ENCODE data around the gene VENTX. TPM values are rescaled to one million over a fixed set of nuclear protein-coding genes. Genes with fewer than 3 reads are reported as not detected.

The VENTX gene
- total and polyA plus RNA-seq, 10 of the 15 experiments (the other 5 are each of a cell fraction or from before 2014, with no cell fraction given), result 0.05 TPM; not detected in 9

GRCh38 chr10:133276435-133277201 lies 39.0 kb downstream of the VENTX start, which contains the start of gene ADAM8 (continued):
- TF ChIP-seq CBX5 (IDR thresholded peaks at IDR 0.05; ENCODE audit: low read depth) (no peak), ASH2L (IDR thresholded peaks at IDR 0.05; ENCODE audit: borderline replicate concordance, low read depth) (no peak), LARP7 (IDR thresholded peaks at IDR 0.05) (peak; percentile 74), TAF1 (IDR thresholded peaks at IDR 0.05; ENCODE audit: borderline replicate concordance, low read depth, low read length) (peak; percentile 72; the same call in 1 of the 2 replicates), BACH1 (IDR thresholded peaks at IDR 0.05; ENCODE audit: borderline replicate concordance) (peak; percentile 74), HSF1 (IDR thresholded peaks at IDR 0.05; ENCODE audit: low read depth, low read length) (no peak), SMARCA5 (IDR thresholded peaks at IDR 0.05) (peak; percentile 73), HDAC2 (IDR thresholded peaks at IDR 0.05) (no peak), IRF3 (IDR thresholded peaks at IDR 0.05) (no peak), YBX1 (IDR thresholded peaks at IDR 0.05) (no peak), IRF4 (IDR thresholded peaks at IDR 0.05; ENCODE audit: low read depth, low read length) (no peak), GATAD2B (conservative IDR thresholded peaks at IDR 0.05; ENCODE audit: low read depth) (peak; percentile 61; the same call in 1 of the 2 replicates), PAX5 (IDR thresholded peaks at IDR 0.05; ENCODE audit: borderline replicate concordance, low read depth, low read length) (peak; percentile 87), RUNX3 (IDR thresholded peaks at IDR 0.05; ENCODE audit: low read length) (no peak), STAT3 (IDR thresholded peaks at IDR 0.05; ENCODE audit: low read depth, low read length) (no peak), NFXL1 (IDR thresholded peaks at IDR 0.05; ENCODE audit: borderline replicate concordance) (no peak), NR2C1 (IDR thresholded peaks at IDR 0.05) (no peak)
- TF ChIP-seq, protein P1, sequence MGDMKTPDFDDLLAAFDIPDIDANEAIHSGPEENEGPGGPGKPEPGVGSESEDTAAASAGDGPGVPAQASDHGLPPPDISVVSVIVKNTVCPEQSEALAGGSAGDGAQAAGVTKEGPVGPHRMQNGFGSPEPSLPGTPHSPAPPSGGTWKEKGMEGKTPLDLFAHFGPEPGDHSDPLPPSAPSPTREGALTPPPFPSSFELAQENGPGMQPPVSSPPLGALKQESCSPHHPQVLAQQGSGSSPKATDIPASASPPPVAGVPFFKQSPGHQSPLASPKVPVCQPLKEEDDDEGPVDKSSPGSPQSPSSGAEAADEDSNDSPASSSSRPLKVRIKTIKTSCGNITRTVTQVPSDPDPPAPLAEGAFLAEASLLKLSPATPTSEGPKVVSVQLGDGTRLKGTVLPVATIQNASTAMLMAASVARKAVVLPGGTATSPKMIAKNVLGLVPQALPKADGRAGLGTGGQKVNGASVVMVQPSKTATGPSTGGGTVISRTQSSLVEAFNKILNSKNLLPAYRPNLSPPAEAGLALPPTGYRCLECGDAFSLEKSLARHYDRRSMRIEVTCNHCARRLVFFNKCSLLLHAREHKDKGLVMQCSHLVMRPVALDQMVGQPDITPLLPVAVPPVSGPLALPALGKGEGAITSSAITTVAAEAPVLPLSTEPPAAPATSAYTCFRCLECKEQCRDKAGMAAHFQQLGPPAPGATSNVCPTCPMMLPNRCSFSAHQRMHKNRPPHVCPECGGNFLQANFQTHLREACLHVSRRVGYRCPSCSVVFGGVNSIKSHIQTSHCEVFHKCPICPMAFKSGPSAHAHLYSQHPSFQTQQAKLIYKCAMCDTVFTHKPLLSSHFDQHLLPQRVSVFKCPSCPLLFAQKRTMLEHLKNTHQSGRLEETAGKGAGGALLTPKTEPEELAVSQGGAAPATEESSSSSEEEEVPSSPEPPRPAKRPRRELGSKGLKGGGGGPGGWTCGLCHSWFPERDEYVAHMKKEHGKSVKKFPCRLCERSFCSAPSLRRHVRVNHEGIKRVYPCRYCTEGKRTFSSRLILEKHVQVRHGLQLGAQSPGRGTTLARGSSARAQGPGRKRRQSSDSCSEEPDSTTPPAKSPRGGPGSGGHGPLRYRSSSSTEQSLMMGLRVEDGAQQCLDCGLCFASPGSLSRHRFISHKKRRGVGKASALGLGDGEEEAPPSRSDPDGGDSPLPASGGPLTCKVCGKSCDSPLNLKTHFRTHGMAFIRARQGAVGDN (IDR thresholded peaks at IDR 0.05), result peak; percentile 54; the same call in 1 of the 2 replicates
- TF ChIP-seq, protein P2, sequence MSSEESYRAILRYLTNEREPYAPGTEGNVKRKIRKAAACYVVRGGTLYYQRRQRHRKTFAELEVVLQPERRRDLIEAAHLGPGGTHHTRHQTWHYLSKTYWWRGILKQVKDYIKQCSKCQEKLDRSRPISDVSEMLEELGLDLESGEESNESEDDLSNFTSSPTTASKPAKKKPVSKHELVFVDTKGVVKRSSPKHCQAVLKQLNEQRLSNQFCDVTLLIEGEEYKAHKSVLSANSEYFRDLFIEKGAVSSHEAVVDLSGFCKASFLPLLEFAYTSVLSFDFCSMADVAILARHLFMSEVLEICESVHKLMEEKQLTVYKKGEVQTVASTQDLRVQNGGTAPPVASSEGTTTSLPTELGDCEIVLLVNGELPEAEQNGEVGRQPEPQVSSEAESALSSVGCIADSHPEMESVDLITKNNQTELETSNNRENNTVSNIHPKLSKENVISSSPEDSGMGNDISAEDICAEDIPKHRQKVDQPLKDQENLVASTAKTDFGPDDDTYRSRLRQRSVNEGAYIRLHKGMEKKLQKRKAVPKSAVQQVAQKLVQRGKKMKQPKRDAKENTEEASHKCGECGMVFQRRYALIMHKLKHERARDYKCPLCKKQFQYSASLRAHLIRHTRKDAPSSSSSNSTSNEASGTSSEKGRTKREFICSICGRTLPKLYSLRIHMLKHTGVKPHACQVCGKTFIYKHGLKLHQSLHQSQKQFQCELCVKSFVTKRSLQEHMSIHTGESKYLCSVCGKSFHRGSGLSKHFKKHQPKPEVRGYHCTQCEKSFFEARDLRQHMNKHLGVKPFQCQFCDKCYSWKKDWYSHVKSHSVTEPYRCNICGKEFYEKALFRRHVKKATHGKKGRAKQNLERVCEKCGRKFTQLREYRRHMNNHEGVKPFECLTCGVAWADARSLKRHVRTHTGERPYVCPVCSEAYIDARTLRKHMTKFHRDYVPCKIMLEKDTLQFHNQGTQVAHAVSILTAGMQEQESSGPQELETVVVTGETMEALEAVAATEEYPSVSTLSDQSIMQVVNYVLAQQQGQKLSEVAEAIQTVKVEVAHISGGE (CRISPR knock-in tag; IDR thresholded peaks at IDR 0.05), result no peak
